Ishikawa (cell line): Measurements from ENCODE around the gene C17orf107.

Experiments used
- RAD21 ChIP-seq: IDR thresholded peaks from 2 replicates; pipeline ENCODE4 v1.6.1; 2012; ENCODE audit warnings: low read depth
- TF ChIP-seq, protein P1 (sequence below): IDR thresholded peaks from 2 replicates; pipeline ENCODE4 v1.6.1; 2012; ENCODE audit warnings: low read depth, mild to moderate bottlenecking

GRCh38 chr17:4951486-4951885, 52.1 kb downstream of the C17orf107 start:
- TF ChIP-seq, protein P1, sequence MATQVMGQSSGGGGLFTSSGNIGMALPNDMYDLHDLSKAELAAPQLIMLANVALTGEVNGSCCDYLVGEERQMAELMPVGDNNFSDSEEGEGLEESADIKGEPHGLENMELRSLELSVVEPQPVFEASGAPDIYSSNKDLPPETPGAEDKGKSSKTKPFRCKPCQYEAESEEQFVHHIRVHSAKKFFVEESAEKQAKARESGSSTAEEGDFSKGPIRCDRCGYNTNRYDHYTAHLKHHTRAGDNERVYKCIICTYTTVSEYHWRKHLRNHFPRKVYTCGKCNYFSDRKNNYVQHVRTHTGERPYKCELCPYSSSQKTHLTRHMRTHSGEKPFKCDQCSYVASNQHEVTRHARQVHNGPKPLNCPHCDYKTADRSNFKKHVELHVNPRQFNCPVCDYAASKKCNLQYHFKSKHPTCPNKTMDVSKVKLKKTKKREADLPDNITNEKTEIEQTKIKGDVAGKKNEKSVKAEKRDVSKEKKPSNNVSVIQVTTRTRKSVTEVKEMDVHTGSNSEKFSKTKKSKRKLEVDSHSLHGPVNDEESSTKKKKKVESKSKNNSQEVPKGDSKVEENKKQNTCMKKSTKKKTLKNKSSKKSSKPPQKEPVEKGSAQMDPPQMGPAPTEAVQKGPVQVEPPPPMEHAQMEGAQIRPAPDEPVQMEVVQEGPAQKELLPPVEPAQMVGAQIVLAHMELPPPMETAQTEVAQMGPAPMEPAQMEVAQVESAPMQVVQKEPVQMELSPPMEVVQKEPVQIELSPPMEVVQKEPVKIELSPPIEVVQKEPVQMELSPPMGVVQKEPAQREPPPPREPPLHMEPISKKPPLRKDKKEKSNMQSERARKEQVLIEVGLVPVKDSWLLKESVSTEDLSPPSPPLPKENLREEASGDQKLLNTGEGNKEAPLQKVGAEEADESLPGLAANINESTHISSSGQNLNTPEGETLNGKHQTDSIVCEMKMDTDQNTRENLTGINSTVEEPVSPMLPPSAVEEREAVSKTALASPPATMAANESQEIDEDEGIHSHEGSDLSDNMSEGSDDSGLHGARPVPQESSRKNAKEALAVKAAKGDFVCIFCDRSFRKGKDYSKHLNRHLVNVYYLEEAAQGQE: no peak
- no peak for TF ChIP-seq RAD21
